GM18517 (cell line): ENCODE data around the gene MBD3L4.
A peak's percentile ranks its signal among the peaks of the same experiment; 100 is the strongest.
"Not testable (repeated sequence)": the region's sequence is repeated elsewhere in the genome, so short reads cannot be mapped to it uniquely, and the experiment has no call there.

Experiments
- ATAC-seq: cut with Tn5 transposase; IDR thresholded peaks from one replicate; pipeline ENCODE4 v1.9.1; 2021; ENCODE audit warnings: mild to moderate bottlenecking, moderate library complexity; ENCODE audit not compliant: unreplicated experiment

MBD3L4 gene

DNA sequence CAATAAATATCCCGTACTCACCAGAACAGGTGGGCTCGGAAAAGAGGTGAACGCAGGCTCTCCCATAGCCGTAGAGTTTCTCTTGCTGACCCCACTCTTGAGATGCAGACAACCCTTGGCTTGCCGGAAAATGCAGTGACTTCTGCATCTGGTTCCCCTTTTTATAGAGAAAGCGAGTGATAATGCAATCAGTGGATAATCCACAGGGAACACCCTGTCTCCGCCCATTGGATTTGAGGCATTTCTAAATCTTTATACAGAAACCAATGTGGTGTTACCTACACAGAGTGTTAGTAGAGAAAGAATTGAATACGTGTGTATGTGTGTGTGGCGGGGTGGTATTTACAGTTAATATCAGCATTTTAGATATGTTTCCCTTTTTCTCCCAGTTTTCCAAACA lies at the start of gene MBD3L4:
Gene MBD3L4 (minus strand): TSS at position 101 of the 400 bp plus-strand sequence. CDS start 35 bp downstream, at position 66.
- not testable (repeated sequence) for ATAC-seq

DNA sequence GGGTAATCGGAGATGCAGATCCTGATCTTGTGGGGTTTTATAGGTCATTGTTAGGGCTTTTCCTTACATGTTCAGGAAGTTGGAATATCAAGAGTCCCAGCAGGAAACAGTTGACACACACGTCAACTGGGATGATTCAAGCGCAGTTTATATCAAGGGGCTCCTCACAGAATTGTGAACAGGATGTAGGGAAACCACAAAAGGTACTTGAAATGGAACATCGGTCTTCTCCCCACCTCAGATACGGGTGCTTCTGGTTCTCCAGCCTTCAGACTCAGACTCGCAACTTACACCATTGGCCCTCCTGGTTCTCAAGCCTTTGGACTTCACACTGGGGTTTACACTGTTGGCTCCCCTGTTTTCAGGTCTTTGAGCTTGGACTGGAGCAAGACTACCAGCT lies 49.0 kb upstream of the MBD3L4 start:
- no peak for ATAC-seq

DNA sequence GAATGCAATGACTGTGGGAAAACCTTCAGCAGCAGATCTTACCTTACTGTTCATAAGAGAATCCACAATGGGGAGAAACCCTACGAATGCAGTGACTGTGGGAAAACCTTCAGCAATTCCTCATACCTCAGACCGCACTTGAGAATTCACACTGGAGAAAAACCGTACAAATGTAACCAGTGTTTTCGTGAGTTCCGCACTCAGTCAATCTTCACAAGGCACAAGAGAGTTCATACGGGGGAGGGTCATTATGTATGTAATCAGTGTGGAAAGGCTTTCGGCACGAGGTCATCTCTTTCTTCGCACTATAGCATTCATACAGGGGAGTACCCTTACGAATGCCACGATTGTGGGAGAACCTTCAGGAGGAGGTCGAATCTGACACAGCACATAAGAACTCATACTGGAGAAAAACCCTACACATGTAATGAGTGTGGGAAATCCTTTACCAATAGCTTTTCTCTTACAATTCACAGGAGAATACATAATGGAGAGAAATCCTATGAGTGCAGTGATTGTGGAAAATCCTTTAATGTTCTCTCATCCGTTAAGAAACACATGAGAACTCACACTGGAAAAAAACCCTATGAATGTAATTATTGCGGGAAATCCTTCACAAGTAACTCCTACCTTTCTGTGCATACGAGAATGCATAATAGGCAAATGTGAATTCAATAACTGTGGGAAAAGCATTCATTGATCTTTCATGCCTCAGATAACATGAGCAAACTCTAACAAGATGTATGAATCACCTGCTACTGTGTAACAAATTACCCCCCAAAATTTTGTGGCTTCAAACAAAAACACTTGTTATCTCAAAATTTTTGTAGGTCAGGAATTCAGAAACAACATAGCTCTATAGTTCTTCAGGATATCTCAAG lies 43.3 kb upstream of the MBD3L4 start:
- ATAC-seq: no peak

DNA sequence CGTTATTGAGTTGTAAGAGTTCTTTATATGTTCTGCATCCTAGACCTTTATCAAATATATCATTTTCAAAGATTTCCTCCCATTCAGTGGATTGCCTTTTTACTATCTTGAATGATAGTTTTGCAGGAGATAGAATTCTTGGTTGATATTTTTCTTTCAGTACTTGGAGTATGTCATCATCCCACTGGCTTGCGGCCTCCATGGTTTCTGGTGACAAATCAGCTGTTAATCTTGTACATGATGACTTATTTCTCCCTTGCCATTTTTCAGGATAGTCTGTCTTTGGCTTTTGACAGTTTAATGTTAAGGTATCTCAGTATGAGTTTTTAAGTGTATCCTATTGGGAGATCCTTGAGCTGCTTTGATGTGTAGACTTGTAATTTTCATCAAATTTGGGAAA lies 38.0 kb upstream of the MBD3L4 start:
- no peak for ATAC-seq

DNA sequence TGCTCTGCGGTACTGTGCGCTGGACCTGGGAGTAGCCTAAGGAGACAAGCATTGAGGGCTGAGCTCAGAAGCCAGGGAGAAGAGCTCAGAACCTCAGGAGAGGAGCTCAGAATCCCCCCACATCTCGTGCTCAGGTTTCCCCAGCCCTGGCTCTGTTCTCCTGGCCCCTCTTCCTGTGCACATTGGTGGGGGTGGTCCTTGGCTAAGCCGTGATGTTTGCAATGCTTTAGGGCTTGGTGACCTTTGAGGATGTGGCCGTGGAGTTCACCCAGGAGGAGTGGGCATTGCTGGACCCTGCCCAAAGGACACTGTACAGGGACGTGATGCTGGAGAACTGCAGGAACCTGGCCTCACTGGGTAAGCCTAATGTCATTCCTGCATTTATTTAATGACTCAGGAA lies 36.2 kb upstream of the MBD3L4 start:
- no peak for ATAC-seq

DNA sequence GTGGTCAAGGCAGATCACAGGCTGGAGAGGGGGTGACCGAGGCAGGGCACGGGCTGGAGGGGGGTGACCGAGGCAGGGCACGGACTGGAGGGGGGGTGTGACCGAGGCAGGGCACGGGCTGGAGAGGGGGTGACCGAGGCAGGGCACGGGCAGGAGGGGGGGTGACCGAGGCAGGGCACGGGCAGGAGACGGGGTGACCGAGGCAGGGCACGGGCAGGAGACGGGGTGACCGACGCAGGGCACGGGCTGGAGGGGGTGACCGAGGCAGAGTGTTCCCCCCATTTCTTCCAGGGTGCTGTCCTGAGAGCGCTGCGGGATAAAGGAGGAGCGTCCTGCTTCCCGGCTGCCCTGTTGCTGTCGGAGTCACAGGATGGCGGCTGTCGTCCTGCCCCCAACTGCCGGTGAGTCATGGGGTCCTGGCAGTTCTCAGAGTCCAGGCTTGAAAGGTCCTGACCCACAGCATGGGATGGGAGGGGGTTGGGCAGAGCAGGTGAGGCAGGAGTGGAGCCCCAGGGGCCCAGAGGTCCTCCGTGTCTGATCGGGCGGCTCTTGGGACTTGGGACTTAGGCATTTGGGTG lies 34.8 kb upstream of the MBD3L4 start:
- ATAC-seq: no peak

DNA sequence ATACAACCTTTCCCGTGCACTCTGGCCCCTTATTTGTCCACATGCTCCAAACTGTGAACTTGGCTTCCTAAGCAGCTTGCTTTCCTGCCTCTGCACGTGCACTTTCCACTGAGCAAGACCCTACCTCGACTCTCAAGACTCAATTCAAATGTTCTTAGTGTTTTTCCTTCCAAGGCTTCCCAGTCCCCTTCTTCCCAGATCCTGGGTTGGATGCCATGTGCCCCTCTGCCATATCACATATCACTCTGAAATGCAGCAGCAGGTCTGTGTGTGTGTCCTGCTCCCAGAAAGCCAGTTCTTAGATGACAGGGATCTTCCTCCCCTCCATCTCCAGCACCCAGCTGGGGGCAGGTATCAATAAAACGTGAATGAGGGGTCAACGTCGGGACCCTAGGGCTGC lies 32.6 kb upstream of the MBD3L4 start:
- no peak for ATAC-seq

DNA sequence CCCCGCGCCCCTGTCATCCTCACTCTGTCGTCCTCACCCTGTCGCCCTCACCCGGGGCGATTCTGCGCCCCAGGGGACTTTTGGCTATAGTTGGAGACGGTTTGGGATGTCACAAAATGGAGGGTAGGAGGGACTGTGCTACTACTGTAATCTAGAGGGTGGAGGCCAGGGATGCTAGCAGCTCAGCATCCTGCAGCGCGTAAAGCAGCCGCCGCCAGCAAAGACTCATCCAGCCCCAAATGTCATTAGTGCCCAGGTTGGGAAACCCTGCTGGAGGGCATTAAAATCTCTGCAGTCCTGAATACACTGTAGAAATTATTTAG lies 29.9 kb upstream of the MBD3L4 start:
- no peak for ATAC-seq

DNA sequence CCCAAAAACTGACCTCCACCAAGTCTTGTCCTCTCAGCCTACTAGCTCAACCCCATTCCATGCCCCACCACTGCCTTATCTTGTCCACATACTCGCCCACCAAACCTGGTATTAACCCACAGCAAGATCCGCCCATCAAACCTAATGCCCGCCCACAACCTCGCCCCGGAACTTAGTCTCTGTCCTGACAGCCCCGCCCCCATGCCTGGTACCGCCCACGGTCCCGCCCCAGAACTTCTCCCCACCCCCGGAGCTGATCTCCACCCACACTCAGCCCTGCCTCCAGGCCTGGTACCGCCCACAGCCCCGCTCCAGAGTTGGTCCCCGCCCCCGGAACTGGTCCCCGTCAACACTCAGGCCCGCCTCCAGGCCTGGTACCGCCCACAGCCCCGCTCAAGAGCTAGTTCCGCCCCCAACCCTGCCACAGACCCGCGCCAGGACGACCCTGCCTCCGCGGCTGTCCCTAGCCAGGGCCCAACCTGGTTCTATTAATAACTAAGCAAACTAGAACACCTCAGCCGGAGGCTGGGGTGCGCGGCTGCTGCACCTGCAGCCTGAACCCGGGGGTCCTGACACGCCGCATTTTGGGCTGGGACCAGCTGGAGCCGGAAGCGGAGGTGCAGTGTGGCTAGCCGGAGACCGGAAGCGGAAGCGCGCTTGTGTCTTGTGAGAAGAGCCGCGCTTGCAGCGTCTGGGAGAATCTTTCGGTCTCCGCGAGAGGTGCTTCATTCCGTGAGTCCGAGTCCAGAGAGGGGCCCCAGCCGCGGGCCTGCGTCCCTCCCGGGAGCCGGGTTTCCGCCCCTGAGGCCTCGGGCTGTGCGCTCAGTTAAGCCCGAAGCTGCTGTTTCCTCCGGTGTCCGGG lies 29.3 kb upstream of the MBD3L4 start, which contains the start of gene ZNF557:
Gene ZNF557 (plus strand): TSS at position 662 of the 862 bp plus-strand sequence. CDS start 5,372 bp downstream, outside the sequence.
- peak; percentile 84 for ATAC-seq

DNA sequence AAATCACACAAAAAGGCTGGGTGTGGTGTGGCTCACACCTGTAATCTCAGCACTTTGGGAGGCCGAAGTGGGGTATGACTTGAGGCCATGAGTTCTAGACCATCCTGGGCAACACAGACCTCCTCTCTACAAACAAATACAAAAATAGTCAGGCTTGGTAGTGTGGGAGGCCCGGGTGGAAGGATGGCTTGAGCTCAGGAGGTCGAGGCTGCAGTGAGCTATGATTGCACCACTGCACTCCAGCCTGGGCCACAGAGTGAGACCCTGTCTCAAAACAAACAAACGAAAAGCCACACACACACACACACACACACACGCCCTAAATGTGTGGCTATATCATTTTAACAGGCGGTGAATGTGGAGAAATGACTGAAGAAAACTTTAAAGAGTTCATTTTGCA lies 28.6 kb upstream of the MBD3L4 start:
- ATAC-seq: no peak

DNA sequence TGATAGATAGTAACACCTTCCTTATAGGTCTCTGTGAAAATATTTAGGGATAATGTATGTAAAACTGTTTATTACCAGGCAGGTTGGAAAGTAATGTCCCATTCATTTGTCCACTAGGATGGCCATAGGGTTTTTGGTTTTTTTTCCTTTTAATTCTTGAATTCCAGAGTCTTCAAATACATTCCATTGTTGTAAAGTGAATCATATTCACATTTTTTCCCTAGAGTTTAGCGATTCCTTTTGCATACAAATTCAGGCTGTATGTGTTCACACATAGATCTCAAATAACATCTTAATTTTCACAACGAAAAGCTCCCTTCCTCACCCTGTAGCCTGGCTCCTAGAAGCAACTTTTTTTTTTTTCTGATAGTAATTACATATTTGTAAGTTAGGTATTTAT lies 27.7 kb upstream of the MBD3L4 start:
- ATAC-seq: no peak

DNA sequence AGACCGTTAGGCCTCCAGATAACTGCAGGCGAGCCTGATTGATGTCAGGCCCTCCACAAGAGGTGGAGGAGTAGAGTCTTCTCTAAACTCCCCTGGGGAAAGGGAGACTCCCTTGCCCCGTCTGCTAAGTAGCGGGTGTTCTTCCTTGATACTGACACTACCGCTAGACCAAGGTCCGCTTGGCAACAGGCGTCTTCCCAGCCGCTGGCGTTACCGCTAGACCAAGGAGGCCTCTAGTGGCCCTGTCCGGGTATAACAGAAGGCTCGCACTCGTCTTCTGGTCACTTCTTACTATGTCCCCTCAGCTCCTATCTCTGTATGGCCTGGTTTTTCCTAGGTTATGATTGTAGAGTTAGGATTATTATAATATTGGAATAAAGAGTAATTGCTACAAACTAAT lies 27.1 kb upstream of the MBD3L4 start:
- ATAC-seq: not testable (repeated sequence)

DNA sequence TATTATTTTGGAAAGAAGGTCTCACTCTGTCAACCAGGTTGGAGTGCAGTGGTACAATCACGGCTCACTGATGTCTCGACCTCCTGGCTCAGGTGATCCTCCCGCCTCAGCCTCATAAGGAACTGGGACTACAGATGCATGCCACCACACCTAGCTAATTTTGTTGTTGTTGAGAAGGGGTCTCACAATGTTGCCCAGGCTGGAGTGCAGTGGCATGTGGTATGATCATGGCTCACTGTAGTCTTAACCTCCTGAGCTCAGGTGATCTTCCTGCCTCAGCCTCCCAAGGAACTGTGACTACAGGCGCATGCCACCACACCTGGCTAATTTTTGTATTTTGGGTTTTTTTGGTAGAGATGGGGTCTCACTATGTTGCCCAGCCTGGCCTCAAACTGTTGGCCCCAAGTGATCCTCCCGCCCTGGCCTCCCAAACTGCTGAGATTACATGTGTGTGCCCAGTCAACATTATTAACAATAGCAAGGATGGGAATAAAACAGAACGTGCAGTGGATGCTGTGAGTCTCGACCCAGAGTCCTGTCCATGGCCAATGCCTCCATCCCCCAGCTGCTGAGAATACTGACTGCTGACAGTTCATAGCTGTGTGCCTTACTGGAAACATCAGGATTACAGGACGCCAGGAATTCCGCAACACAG lies 23.9 kb upstream of the MBD3L4 start:
- no peak for ATAC-seq

DNA sequence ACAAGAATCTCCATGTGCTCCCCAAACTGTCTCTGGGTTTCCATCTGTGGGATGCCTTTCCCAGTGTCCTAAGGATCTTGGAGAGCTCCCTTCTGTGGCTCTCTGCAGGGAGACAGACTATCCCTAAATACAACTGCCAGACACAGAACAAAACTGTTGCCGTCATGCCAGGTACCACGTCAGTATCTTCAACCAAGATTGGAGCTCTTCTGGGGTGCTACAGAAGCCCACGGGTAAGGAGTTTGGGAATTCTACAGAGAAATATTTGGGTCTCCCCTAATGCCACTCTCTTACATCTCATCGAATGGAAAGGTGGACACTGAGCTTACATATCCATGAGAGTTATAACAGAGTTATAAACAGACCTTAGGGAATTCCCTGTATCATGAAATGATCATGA lies 23.4 kb upstream of the MBD3L4 start:
- no peak for ATAC-seq

DNA sequence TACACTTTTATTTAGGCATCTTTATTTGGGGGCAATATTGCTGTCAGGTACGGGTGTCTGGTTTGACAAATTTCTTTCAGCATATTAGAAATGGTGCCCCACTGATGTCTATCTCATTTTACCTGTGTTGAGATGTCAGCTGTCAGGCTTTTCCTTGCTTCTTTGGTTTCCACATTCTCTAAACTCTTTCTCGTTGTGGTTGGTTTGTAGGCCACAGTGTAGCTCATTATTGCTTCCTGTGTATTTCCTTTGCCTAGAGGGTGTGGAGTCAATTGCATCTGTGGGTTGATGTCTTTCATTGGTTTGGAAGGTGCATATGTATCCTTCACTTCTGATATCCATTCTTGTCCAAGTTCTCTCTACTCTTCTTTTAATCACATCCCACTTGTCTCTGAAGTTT lies 20.0 kb upstream of the MBD3L4 start:
- ATAC-seq: not testable (repeated sequence)

DNA sequence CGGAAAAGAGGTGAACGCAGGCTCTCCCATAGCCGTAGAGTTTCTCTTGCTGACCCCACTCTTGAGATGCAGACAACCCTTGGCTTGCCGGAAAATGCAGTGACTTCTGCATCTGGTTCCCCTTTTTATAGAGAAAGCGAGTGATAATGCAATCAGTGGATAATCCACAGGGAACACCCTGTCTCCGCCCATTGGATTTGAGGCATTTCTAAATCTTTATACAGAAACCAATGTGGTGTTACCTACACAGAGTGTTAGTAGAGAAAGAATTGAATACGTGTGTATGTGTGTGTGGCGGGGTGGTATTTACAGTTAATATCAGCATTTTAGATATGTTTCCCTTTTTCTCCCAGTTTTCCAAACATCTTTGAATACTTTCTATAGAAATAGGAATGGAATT lies 18.6 kb upstream of the MBD3L4 start, which contains the start of gene MBD3L3:
Gene MBD3L3 (minus strand): TSS at position 101 of the 400 bp plus-strand sequence. CDS start 71 bp downstream, at position 30.
- ATAC-seq: not testable (repeated sequence)

DNA sequence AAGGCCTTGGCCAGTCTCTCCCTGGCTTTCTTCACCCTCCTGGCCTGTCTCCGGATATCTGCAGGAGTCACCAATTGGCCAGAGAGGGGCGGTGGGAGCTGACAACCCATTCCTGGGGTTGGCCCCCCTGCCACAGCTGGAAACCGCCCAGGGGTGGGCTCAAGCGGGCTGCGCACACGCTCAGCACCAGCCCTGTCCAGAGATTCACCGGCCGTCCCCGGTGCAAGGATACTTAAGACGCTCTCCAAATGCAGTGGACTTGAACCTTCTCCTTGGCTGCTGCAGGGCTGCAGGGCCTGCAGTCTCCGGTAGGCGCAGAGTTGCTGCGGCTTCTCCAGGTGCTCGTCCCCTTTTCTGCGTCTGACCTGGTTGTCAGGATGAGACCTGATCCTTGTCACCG lies 16.4 kb upstream of the MBD3L4 start:
- not testable (repeated sequence) for ATAC-seq

DNA sequence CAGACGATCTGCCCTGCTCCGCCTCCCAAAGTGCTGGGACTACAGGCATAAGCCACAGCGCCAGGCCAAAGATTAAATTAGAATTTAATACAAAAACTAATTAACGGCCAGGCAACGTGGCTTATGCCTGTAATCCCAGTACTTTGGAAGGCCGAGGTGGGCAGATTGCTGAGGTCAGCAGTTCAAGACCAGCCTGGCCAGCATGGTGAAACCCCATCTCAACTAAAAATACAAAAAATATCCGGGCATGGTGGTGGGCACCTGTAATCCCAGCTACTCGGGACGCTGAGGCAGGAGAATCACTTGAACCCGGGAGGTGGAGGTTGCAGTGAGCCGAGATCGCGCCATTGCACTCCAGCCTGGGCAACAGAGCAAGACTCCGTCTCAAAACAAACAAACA lies 15.7 kb upstream of the MBD3L4 start:
- ATAC-seq: not testable (repeated sequence)

DNA sequence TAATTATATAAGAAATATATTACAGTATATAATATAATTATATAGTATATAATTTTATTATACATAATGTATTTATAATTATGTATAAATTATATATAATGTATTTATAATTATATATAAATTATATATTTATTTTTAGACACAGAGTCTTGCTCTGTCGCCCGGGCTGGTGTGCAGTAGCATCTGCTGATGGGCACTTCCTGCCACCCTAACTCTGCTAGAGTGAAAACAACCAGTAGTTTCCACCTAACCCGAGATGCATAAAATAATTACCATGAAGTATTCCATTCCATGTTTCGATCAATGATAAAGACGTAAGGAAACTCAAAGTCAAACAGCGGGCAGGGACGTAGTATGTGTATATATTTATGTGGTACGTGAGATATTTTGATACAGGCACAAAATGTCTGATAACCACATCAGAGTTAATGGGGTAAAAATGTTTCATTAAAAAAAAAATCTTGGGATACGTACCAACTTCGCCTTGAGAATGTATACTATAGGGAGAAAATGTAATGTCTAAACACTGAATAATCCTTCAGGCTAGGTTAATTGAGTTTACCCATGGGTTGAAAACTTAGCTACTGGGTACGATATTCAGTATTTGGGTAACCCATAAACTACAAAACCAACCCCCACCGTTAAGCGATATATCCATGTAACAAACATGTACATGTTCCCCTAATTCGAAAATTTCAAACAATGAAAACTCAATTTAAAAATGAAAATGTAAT lies 14.8 kb upstream of the MBD3L4 start:
- not testable (repeated sequence) for ATAC-seq

DNA sequence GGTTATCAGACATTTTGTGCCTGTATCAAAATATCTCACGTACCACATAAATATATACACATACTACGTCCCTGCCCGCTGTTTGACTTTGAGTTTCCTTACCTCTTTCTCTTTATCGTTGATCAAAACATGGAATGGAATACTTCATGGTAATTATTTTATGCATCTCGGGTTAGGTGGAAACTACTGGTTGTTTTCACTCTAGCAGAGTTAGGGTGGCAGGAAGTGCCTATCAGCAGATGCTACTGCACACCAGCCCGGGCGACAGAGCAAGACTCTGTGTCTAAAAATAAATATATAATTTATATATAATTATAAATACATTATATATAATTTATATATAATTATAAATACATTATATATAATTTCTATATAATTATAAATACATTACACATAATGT lies 12.9 kb upstream of the MBD3L4 start:
- not testable (repeated sequence) for ATAC-seq
